ENCODE results near the gene AKAP5. TPM values are rescaled to one million over a fixed set of nuclear protein-coding genes. Genes with fewer than 3 reads are reported as not detected.
A peak's percentile ranks its signal among the peaks of the same experiment; 100 is the strongest.

The AKAP5 gene
- total RNA-seq, 1 experiment from 2014 or later, result 0.56 TPM

DNA sequence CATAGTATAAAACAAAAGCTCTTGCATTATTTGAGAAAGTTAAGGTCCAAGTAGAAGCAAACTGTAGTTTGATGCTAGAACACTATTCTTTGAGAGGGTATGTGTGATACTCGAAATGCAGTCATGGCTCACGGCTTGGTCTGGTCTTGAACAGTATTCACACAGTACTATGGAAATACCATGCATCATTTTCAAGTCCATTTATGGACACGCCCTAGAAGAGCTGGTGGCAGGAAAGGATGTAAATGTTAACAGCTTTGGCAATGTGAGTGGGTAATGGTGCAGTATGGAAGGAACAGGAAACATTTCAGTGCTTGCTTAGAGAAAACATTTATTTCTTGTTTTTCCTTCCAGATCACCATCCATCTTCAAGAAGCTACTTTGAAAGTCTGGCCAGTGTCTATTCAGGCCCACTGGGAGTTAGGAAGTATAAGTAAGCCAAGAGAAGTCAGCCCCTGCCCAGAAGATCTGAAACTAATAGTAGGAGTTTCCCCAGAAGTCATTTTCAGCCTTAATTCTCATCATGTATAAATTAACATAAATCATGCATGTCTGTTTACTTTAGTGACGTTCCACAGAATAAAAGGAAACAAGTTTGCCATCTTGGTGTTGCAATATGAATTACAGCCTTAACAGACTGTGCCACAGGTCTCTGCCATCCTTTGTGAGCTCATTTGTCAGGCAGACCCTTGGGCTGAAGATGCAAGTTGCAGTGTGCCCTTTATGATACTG is 5.7 kb upstream of the AKAP5 start:
- no peak for DNase-seq (ENCODE audit: low spot score)

DNA sequence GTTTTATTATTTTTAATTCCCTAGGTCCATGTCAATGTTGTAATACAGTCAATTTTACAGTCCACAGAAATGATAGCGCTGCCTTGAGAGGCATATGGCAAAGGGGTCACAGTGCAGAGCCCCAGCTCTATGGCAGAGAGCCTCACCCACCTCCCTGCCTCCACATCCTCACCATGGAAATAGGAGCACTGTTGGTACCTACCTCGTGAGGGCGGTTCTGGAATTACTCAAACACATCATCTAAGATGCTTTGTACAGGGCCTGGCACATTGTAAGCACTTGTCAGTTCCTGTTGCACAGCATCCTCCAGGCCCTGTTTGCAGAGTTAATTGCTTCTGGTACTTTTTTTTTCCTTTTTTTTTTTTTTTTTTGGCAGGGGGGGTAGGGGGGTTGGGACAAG is 4.1 kb upstream of the AKAP5 start:
- no peak for DNase-seq (ENCODE audit: low spot score)

DNA sequence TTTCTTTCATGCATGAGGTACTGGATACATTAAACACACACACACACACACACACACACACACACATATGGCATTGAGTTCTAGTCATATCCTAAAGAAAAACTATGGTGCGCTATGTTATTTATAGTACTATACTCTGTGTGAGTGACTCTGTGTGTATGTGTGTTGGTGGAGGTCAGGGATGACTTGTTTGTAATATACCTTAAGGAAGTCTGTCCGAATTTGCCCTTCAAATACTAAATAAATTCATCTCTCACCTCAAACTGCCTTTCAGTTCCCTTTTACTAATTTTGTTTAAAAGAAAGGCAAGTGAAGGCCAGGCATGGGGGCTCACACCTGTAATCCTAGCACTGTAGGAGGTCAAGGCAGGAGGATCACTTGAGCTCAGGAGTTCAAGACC is 2.1 kb upstream of the AKAP5 start:
- DNase-seq (ENCODE audit: low spot score), result no peak

DNA sequence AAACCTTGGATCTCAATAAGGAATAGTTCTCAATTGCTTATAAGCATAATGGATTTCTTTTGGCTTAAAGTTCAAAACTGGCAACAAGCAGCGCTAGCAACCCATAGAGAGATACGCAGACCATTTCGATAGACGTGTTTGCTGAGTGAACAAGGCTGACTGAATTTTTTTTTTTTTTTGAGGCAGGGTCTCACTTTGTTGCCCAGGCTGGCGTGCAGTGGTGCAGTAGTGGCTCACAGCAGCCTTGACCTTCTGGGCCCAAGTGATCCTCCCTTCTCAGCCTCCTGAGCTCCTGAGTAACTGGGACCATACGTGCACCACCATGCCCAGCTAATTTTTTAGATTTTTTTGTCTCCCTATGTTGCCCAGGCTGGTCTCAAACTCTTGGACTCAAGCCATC is 1.4 kb upstream of the AKAP5 start:
- DNase-seq (ENCODE audit: low spot score), result no peak

GRCh38 chr14:64464651-64465050 is 648 bp upstream of the AKAP5 start:
- DNase-seq (ENCODE audit: low spot score), result peak; percentile 14

DNA sequence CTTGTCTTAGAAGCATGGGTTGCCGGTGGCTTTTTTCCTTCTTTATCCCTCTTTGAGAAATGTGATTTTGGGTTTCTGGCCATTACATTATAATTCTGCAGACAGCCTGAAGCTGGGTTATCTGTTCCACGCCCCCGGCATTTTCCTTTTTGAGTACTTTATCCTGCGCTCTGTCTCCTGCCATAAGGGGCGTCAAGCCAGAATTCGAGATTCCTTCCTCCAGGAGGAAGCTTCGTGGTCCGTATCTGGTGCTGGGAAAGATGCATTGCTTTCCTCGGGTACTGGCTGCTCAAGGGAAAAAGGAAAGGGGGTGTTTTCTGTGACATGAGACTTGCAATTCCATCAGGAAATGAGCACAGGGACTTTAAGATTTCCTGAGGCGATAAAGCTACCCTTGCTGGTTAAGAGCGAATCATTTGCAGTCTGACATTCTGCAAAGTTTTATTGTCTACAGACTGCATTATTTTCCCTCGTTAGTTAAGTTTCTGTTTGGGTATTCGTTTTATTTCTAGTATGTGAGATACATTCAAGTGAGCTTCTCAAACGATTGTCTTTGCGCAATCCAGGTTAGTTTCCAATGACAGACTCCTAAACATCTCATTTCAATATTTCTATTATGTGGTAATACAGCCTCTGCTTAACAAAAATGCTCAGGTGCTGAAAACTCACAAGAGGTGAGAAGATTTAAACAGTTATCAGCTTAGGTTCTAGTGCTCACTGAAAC is 694 bp downstream of the AKAP5 start:
- DNase-seq (ENCODE audit: low spot score), result peak; percentile 19

- DNase-seq (ENCODE audit: low spot score), result no peak
These were observed 1.8 kb downstream of the AKAP5 start for GRCh38 chr14:64467101-64467500.

- DNase-seq (ENCODE audit: low spot score), result no peak
These were observed 2.3 kb downstream of the AKAP5 start for GRCh38 chr14:64467566-64467965.

- DNase-seq (ENCODE audit: low spot score), result no peak
These were observed 3.2 kb downstream of the AKAP5 start for GRCh38 chr14:64468451-64468850.

- DNase-seq (ENCODE audit: low spot score), result no peak
These were observed 8.7 kb downstream of the AKAP5 start for GRCh38 chr14:64474041-64474440.

DNA sequence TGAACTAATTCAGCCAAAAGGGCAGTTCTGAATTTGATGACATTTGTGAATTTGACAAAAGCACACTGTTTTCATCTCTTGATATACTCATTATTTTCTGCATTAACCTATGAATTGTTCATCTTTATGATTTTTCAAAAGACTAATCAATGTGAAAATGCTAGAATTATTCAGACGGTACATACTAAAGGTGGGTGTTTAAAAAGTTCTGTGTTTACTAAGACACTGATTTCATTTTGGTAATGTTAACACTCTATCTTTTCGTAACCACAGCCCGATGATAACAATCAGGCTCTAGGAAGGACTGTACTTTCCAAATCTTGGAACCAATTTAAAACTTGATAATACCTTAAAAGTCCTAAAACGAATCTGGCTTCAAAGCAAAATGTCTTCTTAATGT is 9.4 kb downstream of the AKAP5 start:
- no peak for DNase-seq (ENCODE audit: low spot score)

- no peak for DNase-seq (ENCODE audit: low spot score)
These were observed 10.4 kb downstream of the AKAP5 start for GRCh38 chr14:64475585-64476273.

DNA sequence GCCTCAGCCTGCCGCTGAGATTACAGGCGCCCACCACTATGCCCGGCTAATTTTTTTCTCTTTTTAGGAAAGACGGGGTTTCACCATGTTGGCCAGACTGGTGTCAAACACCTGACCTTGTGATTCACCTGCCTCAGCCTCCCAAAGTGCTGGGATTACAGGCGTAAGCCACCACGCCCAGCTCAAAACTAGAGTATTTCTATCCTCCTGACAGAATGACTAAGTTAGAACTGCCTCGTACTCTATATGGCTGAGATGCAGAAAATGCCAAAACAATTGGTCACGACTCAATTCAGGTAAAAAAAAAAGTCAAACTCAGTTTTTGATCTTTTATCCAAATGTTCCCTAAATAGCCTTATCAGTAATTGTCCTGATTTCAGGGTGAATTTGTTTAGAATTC is 11.1 kb downstream of the AKAP5 start:
- no peak for DNase-seq (ENCODE audit: low spot score)

- peak; percentile 49 for DNase-seq (ENCODE audit: low spot score)
These were observed 13.4 kb downstream of the AKAP5 start for GRCh38 chr14:64478634-64479250.

GRCh38 chr14:64488590-64489099 is 23.3 kb downstream of the AKAP5 start:
- no peak for DNase-seq (ENCODE audit: low spot score)

DNA sequence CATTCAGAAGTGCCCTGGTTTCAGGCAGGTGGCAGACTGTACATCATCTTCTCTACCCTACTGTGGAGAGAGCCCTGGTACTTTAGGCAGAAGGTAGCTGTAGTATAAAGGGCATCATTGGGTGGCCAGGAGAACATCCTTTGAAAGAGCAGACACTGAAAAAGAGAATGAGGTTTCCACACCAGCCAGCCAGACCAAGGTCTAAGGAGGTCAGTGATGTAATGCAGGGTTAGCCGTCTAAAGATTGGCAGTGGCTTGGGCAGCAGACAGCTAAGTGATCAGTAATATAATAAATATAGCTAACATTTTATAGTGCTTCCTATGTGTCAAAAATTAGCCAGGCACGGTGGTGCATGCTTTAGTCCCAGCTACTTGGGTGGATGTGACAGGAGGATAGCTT is 26.3 kb downstream of the AKAP5 start:
- DNase-seq (ENCODE audit: low spot score), result no peak

DNA sequence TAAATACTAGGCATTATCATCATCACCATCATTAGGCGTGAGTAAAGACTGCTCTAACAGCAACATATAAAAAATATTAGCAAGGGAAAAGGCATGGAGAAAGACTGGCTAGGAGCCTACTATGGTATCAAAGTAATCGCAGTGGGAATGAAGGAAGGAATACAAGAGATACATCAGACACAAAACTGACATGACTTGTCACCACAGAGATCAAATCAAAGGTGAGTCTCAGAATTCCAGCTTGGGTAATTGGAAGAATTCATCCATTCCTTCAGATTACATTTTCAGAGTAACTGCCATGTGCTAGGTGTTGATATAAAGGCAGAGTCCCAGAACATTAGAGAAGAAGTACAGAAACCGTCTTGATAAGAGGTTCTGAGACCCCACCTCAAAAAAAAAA is 28.2 kb downstream of the AKAP5 start:
- DNase-seq (ENCODE audit: low spot score), result no peak

GRCh38 chr14:64495252-64495651 is 30.0 kb downstream of the AKAP5 start:
- DNase-seq (ENCODE audit: low spot score), result no peak

- no peak for DNase-seq (ENCODE audit: low spot score)
These were observed 31.5 kb downstream of the AKAP5 start for GRCh38 chr14:64496764-64497163.

GRCh38 chr14:64500088-64500487 is 34.8 kb downstream of the AKAP5 start:
- no peak for DNase-seq (ENCODE audit: low spot score)

DNA sequence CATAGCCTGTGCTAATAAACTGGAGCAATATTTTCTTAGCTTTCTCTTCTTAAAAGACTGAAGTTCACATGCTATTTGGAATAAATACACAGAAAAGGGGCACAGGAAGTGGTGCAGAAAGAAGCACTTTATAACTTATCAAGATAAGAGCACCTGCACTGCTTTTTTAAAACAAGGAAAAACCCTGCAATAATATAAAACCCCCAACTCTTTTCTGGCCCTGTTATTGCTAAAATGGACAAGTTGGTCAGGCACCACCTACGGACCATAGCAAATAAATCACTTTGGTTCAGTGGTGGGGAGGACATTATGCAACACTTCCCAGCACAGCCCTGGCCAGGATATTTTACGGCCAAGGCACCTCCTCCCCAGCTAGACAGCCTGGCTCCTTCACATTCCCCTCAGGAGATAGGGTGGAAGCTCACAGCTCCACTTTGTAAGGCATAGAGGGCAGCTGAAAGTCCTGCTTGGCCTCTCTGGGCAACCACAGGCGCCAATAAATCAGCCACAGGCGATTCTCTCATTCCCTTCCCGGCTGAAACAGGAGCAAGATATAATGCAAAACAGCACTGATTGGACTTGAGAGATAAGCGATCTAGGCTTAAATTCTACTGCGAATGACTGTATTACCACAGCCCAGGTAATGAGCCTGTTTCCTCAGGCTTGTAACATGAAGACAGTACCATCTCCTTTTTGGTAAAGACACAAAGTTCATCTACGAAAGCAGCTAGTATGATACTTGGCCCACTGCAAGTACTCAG is 36.3 kb downstream of the AKAP5 start:
- peak; percentile 60 for DNase-seq (ENCODE audit: low spot score)
